Effector CD4-positive, alpha-beta T cell (primary cell): ENCODE measurements around the gene MEDAG. TPM values are rescaled to one million over a fixed set of nuclear protein-coding genes. Genes with fewer than 3 reads are reported as not detected.
A peak's percentile ranks its signal among the peaks of the same experiment; 100 is the strongest.

Experiments
- DNase-seq: peaks from one replicate; pipeline ENCODE4 v3.0.0-alpha.2; 2020
- total RNA-seq: gene quantifications from one replicate; lab custom pipeline; 2026; lab: John Stamatoyannopoulos, UW

The MEDAG gene
- not detected for total RNA-seq

DNA sequence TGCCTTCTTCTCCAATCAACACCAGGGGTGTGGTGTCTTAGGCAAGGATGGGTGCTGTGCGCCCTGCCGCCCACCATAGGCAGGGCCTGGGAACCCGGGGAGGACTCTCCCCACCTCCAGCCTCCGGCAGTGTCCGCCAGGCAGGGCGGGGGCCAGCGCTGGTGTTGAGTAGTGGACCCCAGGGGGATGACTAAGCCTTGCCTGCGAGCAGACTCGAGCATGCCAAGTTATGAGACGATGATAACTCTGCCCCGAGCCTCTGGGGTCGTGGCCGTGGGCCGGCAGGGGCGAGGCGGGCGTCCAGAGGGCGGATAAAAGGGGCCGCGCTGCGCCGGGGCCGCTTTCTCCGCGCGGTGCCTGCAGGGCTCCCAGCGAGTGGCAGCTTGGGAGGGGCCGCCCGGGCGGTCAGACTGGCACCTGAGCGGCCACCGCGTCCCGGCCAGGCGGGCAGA lies at the start of gene MEDAG:
TSS of gene MEDAG (plus strand) at position 340 of the 452 bp plus-strand sequence. CDS start 245 bp downstream, outside the sequence.
- DNase-seq: no peak

- DNase-seq: no peak
Observed at GRCh38 chr13:30857018-30857417, 49.1 kb upstream of the MEDAG start.

DNA sequence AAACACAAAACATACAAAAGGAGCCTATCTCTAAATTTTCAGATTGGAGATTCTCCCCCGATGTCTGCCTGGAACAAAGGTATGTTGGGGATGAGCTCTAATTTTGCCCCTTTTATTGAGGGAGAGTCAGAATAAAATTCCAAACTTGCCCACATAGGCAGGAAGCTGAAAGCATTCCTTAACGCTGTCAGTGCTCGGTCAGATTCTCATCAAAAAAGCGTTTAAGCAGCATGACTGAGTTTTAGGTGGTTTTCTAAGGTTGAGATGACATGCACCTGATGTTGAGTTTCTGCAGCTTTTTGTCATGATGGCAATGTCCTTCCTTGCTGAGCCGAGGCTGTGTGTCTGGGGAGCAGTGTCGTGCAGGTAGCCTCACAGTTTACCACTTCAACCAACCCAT lies 48.4 kb upstream of the MEDAG start:
- DNase-seq: no peak

- DNase-seq: no peak
Observed at GRCh38 chr13:30859326-30859725, 46.7 kb upstream of the MEDAG start.

DNA sequence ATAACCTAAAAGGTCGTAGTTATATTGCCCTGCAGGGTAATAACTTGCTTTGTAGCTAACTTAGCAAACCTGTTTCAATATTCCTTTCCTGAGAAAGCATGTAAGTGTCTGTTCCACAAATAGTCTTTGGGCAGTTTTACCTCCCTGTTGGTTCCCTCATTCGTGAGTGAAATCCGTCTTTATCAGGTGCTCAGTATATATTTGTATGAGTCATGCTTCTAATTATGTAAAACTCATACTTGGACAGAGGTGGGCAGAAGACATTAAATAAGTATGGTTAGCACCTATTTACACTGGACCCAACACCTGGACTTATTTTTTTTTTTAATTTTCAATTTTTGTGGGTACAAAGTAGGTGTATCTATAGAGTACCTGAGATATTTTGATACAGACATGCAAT lies 44.9 kb upstream of the MEDAG start:
- DNase-seq: no peak

DNA sequence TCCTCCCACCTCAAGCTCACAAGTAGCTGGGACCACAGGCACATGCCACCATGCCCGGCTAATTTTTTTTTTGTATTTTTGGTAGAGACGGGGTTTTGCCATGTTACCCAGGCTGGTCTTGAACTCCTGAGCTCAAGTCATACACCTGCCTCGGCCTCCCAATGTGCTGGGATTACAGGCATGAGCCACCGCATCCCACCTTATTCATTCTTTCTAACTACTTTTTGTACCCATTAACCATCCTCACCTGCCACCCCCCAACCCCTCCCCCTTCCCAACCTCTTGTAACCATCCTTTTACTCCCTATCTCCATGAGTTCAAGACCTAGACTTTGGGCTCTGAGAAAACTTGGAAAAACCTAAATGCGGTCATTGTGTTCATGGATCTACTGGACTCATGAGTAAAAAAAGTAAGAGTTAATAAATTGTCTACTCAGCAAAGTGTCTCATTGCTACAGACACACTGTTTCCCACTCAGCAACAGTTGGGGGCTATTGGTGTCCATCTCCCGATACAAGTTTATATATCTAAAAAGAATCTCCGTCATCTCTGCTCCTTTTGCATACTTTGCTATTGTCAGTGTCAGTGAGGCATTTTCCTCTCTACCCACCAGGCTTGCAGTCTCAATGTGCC lies 44.1 kb upstream of the MEDAG start:
- no peak for DNase-seq

DNA sequence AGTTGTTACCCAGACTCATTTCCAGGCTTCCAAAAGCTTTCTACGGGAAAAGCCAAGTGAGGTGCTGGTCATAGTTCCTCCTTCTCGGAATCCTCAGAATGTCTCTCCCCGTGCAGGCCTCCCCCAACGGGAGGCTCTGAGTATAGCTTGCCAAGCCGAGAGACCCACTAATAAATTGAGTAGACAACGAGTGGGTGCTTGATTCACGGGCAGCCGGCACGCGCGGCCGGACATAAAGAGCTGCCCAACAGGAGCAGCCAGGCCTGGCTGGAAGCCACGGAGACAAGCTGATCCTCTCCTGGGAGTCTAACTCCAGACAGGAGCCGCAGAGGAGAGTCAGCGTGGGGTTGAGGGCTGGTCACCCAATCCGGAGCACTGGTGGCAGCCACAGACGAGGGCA lies 43.4 kb upstream of the MEDAG start:
- DNase-seq: no peak

GRCh38 chr13:30863231-30863630 lies 42.8 kb upstream of the MEDAG start:
- DNase-seq: no peak

DNA sequence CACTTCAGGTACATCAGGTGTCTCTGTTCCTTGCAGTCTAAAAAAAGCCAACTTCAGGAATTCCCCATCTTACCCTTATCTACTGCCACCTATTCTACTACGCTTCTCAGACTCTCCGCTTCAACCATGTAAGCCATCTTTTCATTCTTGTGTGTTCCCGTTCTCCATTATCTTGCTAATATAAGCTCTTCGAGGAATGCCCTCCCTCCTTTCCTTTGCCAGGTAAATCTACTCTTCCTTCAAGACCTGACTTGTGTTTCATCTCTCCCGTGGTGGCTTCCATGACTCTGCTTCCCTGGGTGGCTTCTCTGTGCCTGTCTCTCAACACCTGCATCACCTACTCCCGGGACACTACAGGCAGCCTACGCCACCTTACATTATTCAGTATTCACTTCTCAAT lies 42.3 kb upstream of the MEDAG start:
- DNase-seq: no peak

- no peak for DNase-seq
Observed at GRCh38 chr13:30864433-30865122, 41.5 kb upstream of the MEDAG start.

DNA sequence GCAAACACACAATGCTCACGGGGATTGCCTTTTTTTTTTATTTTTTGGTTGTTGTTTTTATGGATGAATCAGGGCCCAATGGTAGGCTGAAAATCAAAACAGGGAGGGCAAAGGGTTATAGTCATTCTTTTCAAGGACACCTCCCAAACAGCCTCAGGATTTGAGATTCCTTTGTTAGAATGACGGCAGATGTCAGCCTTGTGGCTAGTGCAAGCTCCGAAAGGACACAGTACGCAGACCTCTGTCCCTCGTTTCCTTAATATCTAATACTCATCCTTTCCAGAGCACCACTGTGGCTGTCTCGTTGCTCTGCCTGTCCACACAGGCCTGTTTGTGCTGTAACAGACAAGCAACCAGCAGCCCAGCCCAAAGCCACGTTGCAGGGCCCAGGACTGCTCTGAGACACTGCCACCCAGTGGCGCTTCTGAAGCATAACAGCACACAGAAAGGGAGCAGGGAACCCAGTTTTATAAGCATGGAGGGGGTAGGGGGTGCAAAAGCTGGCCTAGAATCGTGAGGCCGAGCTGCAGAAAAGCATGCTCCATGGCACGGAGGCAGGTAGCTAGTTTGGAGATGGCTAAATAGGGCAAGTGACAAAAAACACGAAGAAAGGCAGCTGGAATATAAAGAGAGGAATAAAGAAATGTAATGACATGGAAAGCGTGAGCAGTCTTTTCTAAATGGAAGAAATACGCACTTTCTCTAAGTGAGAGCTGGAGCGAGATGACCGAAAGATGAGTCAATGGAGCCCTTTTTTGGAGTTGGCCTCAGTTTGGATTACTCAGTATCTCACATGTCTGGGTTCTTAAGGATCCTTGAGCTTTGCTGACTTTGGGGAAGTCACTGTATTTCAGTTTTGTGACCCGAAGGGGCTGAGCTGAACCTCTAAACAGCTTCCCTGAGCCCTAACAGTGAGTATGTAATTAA lies 40.7 kb upstream of the MEDAG start:
- peak; percentile 13 for DNase-seq

- DNase-seq: no peak
Observed at GRCh38 chr13:30866677-30867076, 39.4 kb upstream of the MEDAG start.

DNA sequence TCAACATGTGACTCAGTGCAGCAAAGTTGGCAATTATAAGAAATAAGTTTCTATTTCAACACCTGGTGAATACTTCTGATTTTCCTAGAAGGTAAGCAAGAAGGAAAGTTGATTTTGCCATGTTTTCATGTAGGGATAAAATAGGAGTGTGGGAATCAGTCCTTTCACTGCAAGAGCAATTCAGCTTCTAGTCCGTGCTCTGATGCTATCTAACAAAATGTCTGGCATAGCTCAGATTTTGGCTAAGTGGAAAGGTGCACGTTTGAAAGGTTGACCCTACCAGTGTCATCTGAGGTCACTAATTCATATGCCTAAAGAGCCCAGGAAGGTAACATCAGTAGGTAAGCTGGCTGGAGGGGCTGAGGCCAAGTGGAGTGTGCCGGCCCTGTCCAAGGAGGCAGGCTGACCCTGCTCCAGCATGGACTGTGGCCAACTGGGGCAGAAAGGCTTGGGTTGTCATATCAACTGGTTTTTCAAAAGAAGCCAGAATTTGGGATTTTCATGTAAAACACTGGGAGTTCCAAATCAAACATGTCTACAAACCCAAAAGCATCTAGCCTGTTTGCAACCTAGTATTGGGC lies 38.9 kb upstream of the MEDAG start:
- DNase-seq: no peak

- no peak for DNase-seq
Observed at GRCh38 chr13:30868799-30869470, 37.1 kb upstream of the MEDAG start.

GRCh38 chr13:30869491-30869890 lies 36.6 kb upstream of the MEDAG start:
- no peak for DNase-seq

DNA sequence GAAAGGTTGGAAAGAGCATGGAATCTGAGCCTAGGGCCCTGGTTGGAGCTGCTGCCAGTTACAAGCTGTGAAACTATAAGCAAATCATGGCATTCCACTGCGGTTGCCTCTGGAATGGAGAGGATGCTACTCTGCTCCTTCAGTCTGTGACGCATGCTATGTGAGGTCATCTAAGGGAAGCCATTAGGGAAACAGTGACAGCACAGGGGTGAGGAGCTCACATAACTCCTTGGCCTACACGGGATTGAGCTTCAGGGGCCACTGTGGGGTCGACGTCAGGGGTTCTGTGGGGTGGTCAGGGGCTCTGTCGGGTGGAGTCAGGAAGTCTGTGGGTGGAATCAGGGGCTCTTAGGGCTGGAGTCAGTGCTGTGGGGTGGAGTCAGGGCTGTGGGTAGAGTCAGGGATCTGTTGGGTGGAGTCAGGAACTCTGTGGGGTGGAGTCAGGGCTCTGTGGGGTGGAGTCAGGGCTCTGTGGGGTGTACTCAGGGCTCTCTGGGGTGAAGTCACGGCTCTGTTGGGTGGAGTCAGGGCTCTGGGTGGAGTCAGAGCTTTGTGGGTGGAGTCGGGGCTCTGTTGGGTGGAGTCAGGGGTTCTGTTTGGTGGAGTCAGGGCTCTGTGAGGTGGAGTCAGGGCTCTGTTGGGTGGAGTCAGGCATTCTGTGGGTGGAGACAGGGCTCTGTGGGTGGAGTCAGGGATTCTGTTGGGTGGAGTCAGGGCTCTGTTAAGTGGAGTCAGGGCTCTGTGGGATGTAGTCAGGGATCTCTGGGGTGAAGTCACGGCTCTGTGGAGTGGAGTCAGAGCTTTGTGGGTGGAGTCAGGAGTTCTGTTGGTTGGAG lies 35.8 kb upstream of the MEDAG start:
- no peak for DNase-seq

DNA sequence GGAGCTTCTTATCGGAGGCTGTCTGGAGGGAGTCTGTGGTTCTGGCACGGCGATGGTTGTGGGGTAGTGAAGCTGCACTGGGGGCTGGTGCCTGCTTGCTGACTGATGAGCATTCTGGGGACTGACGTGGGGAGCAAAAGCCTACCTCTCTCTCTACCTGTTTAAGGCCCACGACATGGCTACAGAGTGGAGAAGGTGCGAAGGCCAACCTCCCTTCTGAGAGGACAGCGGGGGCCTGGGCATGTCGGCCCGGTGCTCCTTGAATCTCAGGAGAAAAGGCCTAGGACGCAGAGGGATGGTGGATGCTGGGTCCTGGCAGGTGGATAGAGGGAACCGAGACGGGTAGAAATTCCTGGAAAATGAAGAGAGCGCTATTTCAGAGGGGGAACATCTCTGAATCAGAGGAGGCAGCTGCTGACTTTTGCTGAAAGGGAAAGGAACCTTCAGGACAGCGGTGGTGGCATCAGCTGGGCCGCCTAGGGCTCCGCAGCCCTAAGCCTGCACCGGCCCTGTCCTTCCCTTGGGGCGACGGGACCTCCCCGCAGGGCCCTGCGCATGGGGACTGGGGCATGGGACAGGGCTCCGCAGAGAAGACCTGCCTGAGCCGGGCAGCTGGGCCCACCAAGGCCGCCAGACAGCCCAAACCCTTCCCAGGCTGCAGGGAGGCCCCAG lies 35.0 kb upstream of the MEDAG start:
- DNase-seq: no peak

GRCh38 chr13:30871588-30872275 lies 34.3 kb upstream of the MEDAG start:
- DNase-seq: no peak

DNA sequence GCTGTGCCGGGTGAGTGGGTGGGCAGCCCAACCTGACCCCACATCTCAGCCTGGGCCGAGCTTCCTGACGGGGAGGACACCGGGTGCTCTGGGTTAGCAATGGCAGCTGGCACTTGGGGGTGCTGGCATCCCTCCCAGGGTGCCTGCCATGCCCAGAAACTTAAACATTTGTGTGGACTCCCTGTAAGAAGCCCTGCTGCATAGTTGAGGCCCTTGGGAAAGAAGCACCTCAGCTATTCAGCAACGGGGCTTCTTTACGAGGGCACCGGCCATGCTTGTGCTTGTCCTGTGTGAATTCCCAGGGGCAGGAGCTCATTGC lies 33.8 kb upstream of the MEDAG start:
- no peak for DNase-seq

GRCh38 chr13:30872685-30873461 lies 33.2 kb upstream of the MEDAG start:
- DNase-seq: no peak
